ENCODE data around the gene PCNX2. TPM values are rescaled to one million over a fixed set of nuclear protein-coding genes. Genes with fewer than 3 reads are reported as not detected.

PCNX2 gene
- total and polyA plus RNA-seq, 2 of the 8 experiments (the other 6 are each of a cell fraction or from before 2014, with no cell fraction given) = 46.1 to 57.6 TPM

GRCh38 chr1:233107130-233107660 is 188.3 kb downstream of the PCNX2 start (continued):
- no peak for TF ChIP-seq TAF7 (optimal IDR thresholded peaks at IDR 0.05; ENCODE audit: borderline replicate concordance, low read depth, low read length)
- no peak for TF ChIP-seq SIN3A (conservative IDR thresholded peaks at IDR 0.05 in 1 of 2, IDR thresholded peaks at IDR 0.05 in 1 of 2; ENCODE audit: low read depth in 1 of 2, low read length in 2 of 2)
- TF ChIP-seq RBBP5 (IDR thresholded peaks at IDR 0.05; ENCODE audit: borderline replicate concordance, low read depth, low read length) = no peak
- TF ChIP-seq USF2 (IDR thresholded peaks at IDR 0.05; ENCODE audit: low read length) = no peak
- no peak for TF ChIP-seq SP1 (IDR thresholded peaks at IDR 0.05; ENCODE audit: low read depth, low read length)
- no peak for TF ChIP-seq GABPA (IDR thresholded peaks at IDR 0.05; ENCODE audit: borderline replicate concordance, insufficient read depth, low read length)
